Measurements from ENCODE around the gene SLC66A2. TPM values are rescaled to one million over a fixed set of nuclear protein-coding genes. Genes with fewer than 3 reads are reported as not detected.

Gene SLC66A2
- total RNA-seq, 1 donor = 23.3 TPM

DNA sequence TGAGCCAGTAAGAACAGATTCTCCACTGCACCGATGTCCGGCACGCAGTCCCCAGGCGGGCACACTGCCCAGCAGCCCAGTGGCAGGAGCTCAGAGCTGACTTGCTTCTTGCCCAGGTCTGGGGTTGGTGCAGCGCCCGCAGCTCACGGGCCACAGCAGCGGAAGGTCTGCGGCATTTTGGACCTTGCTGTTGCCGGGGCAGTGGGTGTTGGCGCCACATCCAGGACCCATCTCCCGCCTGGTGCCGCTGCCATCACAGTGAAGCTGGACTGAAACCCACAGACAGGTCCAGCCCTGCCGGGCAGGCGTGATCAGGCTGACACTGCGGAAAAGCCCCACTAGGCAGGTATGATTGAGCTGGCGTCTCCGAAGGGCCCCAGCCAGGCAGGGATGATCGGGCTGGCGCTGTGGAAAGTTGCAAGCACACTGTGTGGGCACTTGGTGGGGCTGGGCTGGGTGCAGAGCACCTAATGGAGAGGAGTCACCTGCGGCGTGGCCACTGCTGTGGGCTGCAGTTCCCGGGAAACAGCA is 75.5 kb downstream of the SLC66A2 start:
- no peak overlapping the region for H3K4me3 ChIP-seq (ENCODE audit: low read depth, low read length)
- TF ChIP-seq, protein P1, sequence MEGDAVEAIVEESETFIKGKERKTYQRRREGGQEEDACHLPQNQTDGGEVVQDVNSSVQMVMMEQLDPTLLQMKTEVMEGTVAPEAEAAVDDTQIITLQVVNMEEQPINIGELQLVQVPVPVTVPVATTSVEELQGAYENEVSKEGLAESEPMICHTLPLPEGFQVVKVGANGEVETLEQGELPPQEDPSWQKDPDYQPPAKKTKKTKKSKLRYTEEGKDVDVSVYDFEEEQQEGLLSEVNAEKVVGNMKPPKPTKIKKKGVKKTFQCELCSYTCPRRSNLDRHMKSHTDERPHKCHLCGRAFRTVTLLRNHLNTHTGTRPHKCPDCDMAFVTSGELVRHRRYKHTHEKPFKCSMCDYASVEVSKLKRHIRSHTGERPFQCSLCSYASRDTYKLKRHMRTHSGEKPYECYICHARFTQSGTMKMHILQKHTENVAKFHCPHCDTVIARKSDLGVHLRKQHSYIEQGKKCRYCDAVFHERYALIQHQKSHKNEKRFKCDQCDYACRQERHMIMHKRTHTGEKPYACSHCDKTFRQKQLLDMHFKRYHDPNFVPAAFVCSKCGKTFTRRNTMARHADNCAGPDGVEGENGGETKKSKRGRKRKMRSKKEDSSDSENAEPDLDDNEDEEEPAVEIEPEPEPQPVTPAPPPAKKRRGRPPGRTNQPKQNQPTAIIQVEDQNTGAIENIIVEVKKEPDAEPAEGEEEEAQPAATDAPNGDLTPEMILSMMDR (IDR thresholded peaks at IDR 0.05; ENCODE audit: insufficient read depth, low read depth, low read length) = no peak
- DNase-seq (ENCODE audit: low read depth) = no peak

DNA sequence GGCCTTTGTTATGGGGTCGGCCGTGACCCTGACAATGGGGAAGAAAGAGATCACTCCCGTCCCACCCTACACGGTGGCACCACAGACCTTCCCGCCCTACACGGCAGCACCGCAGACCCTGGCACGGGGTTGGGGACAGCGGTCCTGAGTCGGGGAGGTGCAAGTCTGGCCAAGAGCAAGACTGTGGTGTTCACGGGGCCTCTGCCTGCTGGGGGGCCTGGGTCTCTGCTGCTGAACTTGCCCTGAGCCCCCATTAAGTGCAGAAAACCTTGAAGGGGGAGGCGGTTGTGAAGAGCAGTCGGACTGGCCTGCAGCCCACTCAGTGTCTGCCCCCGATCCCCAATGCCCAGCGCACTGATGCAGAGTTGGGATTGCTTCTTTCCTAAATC is 75.9 kb downstream of the SLC66A2 start:
- TF ChIP-seq, protein P1 (IDR thresholded peaks at IDR 0.05; ENCODE audit: insufficient read depth, low read depth, low read length) = no peak
- no peak overlapping the region for H3K4me3 ChIP-seq (ENCODE audit: low read depth, low read length)
- DNase-seq (ENCODE audit: low read depth) = no peak

DNA sequence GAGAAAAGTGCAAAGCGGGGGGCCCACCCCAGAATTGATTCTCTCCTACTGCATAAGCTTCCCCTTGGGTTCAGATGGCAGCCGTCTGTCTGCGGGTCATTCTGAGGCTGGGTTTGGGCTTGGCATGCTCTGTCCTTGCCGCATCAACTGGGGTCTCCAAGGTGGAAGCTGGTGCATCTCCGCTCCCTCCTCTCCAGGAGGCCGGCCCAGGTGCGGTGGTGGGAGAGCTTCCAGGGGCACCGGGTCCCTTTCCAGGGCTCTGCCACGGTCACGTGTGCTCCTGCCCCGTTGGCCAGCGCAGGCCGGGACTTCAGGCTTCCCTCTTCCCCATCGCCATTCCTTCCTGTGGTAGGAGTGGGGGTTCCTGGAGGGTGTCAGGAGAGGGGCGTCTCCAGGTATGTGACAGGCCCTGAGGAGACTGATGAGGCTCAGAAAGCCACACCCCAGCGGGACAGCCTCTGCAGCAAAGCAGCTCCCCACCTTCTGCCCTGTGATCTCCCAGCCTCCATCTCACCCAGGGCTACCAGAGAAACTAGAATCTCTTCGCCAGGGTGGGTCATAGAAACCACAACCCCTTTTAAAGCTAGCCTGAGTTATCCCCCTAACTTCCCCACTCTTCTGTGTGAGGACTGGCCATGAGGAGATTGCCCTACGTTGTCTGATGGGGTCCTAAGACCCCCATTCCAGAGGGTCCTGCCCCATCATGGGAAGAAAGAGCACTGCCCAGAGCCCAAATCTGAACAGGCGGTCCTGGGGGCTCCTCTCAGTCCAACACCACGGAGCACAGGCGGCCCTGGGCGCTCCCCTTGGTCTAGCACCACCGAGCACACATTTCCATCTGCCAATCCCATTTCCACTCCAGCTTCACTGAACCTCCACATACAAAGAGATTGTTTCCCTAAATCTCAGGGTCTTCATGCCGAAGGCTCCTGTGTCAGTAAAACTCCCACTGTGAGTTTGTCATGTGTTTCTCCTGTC is 76.6 kb downstream of the SLC66A2 start:
- TF ChIP-seq, protein P1 (IDR thresholded peaks at IDR 0.05; ENCODE audit: insufficient read depth, low read depth, low read length) = no peak
- no peak for DNase-seq (ENCODE audit: low read depth)
- no peak overlapping the region for H3K4me3 ChIP-seq (ENCODE audit: low read depth, low read length)

DNA sequence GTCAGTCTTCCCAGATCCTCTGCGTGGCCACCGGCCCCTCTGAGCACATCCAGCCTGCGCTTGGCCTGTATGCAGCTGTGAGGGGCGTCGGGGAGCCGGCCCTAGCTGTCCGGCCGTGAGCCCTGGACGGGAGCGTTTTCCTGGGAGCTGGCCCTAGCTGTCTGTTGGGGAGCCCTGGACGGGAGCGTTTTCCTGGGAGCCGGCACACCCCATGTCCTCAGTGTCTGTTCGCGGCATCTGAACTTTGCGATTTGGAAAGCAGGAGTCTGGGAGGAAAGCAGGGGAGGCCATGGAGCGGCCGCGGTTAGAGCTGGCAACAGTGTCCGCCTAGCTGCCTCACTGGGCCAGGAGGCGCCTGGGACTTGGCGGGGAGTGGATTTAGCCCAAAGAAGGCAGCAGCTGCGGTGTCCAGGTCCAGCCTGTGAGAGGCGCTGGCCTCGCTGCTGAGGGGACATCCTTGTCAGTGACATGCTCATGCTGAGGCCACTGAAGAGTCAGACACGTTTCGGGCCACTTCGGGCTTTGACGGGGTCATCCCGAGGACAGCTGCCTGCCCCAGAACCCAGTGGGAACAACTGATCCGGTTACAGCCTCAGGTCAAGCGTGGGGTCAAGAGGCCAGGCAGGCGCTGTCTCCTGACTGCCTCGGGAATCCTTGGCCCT is 77.9 kb downstream of the SLC66A2 start:
- H3K4me3 ChIP-seq (ENCODE audit: low read depth, low read length) = no peak overlapping the region
- TF ChIP-seq, protein P1 (IDR thresholded peaks at IDR 0.05; ENCODE audit: insufficient read depth, low read depth, low read length) = no peak
- DNase-seq (ENCODE audit: low read depth) = no peak

DNA sequence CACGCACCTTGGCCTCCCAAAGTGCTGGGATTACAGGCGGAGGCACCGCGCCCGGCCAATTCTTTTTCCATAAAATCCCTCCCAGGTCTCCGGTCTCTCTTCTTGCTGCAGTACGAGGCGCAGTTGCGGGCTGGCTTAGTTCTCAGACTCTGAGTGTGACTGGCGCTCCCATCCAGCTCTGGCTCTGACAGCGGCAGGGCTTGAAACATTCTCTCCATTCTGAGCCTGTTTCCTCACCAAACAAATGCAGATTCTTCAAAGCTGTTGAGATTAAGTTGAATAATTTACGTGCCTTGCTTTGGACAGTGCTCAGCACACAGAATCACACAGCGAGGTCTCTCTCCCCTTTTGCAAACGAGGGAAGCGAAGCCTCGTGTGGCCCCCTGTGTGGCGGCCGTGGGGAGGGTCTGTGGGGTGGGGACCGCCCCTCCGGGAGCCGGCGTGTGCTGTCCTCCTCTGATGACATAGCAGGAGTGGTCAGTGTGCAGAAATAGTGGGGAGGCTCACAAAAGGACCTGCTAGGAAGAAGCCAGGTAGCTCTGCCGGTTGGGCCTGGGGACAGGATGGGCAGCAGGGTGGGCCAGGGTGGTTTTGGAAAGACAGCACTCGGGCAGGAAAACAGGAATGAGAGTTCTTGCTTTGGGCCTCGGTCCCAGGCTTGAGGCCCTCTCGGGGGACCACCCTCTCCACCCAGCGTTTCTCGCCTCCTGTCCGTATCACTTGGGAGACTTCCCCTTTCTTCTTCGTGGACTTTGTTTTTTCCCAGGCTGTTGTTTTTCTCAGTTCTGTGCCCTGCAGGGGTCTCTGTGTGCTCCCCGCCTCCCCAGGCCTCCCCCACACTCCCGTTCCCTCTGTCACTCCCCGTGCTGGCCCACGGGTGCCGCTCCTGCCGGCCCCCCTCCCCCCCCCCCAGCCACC is 78.7 kb downstream of the SLC66A2 start:
- TF ChIP-seq, protein P1 (IDR thresholded peaks at IDR 0.05; ENCODE audit: insufficient read depth, low read depth, low read length) = no peak

DNA sequence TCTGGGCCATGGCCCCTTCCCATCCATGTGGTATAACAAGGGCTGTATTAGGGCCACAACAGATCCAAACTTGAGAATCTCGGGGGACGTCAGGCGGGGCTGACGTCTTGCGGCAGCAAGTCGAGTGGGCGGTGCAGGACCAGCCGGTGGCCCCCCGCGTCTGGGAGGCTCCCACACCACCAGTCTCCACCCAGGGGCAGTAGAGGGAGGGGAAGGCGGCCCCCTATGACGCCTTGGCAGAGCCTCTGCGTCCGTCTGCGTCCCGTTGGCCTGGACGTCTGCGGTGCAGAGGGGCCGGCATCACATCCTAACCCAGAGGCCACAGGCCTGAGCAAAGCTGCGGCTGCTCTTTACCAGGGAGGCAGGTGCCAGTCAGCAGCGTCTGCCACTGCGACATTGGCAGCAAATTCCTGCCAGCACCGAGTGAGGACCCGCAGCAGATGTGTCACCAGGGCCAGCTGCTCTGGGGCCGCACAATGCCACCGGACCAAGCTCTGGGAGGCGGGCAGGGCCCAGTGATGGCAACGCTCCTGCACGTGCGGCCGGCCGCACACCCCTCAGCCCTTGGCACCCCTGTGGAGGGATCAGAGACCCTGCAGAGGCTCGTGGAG is 79.9 kb downstream of the SLC66A2 start:
- TF ChIP-seq, protein P1 (IDR thresholded peaks at IDR 0.05; ENCODE audit: insufficient read depth, low read depth, low read length) = no peak
- no peak for DNase-seq (ENCODE audit: low read depth)
- no peak overlapping the region for H3K4me3 ChIP-seq (ENCODE audit: low read depth, low read length)

More for the DNA sequence above, 78.7 kb downstream of the SLC66A2 start:
- no peak overlapping the region for H3K4me3 ChIP-seq (ENCODE audit: low read depth, low read length)
- DNase-seq (ENCODE audit: low read depth) = no peak

All from fibroblast of villous mesenchyme (primary cell).